COR-L47 (cell line): ENCODE data around the gene ZFP36L2.

ENCODE experiments used
- DNase-seq: peaks from one replicate; lab custom pipeline; 2025; lab: John Stamatoyannopoulos, UW

The ZFP36L2 gene

GRCh38 chr2:43222475-43223309 lies 3.7 kb downstream of the ZFP36L2 start:
- DNase-seq, result no peak

GRCh38 chr2:43221763-43222474 lies 4.5 kb downstream of the ZFP36L2 start:
- peak; percentile 14 for DNase-seq

- DNase-seq, result no peak
Measured at GRCh38 chr2:43221124-43221762, 5.2 kb downstream of the ZFP36L2 start.

GRCh38 chr2:43220760-43221123 lies 5.7 kb downstream of the ZFP36L2 start:
- no peak for DNase-seq

- DNase-seq, result no peak
Measured at GRCh38 chr2:43220229-43220751, 6.1 kb downstream of the ZFP36L2 start.

- DNase-seq, result peak; percentile 69
Measured at GRCh38 chr2:43219383-43220228, 6.8 kb downstream of the ZFP36L2 start.

GRCh38 chr2:43218702-43219382 lies 7.6 kb downstream of the ZFP36L2 start:
- DNase-seq, result no peak

- DNase-seq, result no peak
Measured at GRCh38 chr2:43218155-43218701, 8.2 kb downstream of the ZFP36L2 start.

- DNase-seq, result peak; percentile 61
Measured at GRCh38 chr2:43217228-43218154, 8.9 kb downstream of the ZFP36L2 start.

- DNase-seq, result no peak
Measured at GRCh38 chr2:43216629-43217028, 9.8 kb downstream of the ZFP36L2 start.

- DNase-seq, result no peak
Measured at GRCh38 chr2:43215673-43216255, 10.6 kb downstream of the ZFP36L2 start.

GRCh38 chr2:43214253-43214652 lies 12.2 kb downstream of the ZFP36L2 start:
- DNase-seq, result no peak

GRCh38 chr2:43212931-43213330 lies 13.5 kb downstream of the ZFP36L2 start:
- DNase-seq, result no peak

GRCh38 chr2:43212216-43212835 lies 14.1 kb downstream of the ZFP36L2 start:
- no peak for DNase-seq

- DNase-seq, result no peak
Measured at GRCh38 chr2:43210467-43211303, 15.7 kb downstream of the ZFP36L2 start.

GRCh38 chr2:43210125-43210466 lies 16.3 kb downstream of the ZFP36L2 start:
- no peak for DNase-seq

GRCh38 chr2:43209204-43209717 lies 17.1 kb downstream of the ZFP36L2 start:
- no peak for DNase-seq
